Hematopoietic multipotent progenitor cell treated with erythropoietin and hydrocortisone succinate and interleukin-3 and kit ligand, for 17 days (in vitro differentiated cells): Measurements from ENCODE around the gene CLCF1.
A peak's percentile ranks its signal among the peaks of the same experiment; 100 is the strongest.
"Not testable (repeated sequence)": the region's sequence is repeated elsewhere in the genome, so short reads cannot be mapped to it uniquely, and the experiment has no call there.

Experiments
- DNase-seq: peaks from one replicate; pipeline ENCODE4 v3.0.0-alpha.2; 2015; ENCODE audit warnings: low spot score

Gene CLCF1

DNA sequence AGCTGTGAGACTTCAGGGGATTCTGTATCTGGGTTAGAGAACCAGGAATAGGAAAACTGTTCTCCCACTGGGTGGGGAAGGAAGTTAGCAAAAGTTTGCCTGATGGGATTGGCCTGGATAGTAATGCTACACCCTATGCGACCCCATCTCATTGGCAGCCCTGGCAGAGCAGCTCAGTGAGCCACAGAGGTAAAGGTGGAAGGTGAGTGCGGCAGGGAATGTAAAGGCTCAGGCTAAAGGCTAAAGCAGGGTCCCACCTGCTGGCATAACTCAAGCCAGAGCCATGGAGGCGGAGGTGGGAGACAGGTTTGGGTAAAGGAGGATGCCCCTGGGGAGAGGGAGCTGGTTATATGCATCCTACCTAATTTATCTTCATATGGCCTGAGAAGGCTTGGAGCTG is 51.3 kb downstream of the CLCF1 start:
- no peak for DNase-seq

DNA sequence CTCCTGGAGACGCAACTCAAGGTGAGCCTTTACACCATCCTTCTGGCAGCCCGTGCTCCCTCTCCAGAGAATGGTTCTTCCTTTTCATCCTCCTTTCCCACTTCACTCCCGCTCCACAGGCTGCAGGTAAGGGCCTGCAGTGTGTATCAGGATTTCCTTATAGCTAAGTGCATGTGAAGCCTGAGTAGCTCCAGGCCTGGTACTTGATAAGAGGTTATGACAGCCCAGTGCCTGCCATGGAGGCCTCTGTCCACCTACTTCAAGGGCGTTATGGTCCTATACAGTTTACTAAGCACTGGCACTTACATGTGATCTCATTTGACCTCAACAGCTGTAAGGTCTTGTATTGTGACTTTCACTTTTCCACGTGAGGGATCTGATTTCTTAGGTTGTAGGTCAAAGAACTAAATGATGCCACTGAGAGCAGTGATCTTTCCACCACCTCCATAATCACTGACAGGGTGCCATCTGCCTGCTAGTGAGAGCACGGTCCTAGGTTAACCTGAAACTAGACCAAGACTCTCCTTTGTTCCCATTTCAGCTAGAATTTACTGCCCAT is 52.0 kb downstream of the CLCF1 start:
- no peak for DNase-seq

DNA sequence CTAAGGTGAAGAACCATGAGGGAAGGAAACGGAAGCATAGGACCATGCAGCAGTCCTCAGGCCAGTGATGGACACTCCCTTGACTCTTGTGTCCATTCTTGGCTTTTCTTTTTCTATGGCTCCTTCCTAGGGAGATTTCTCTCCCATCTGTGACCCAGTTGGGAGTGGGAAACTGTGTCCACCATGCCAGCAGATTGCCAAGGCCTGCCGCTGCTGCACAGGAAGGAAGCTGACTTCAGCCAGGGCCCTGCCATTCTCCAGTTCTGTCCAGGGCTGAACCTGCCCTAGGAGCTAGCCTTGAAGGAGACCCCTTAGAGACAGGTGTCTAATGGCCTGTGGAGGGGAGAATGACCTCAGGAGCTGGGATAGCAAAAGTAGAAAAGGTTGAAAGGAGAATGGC is 52.7 kb downstream of the CLCF1 start:
- no peak for DNase-seq

DNA sequence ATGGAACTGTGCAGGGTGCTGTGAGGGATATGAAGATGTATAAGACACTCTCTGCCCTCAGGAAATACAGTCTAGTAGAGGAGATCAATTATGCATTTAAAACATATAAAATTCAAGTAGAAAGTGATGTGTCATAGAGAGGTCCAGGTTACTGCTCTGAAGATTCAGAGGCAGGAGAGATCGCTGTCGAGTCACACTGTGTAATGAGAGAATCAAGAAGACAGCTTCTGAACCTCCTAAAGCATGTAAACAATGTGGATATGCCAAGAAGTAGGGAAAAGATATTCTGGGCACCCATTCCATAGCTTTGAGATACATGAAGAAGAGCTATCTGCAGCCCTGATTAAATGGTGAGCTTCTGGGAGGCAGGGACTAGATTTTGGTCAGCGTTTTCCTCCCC is 53.4 kb downstream of the CLCF1 start:
- DNase-seq, result no peak

DNA sequence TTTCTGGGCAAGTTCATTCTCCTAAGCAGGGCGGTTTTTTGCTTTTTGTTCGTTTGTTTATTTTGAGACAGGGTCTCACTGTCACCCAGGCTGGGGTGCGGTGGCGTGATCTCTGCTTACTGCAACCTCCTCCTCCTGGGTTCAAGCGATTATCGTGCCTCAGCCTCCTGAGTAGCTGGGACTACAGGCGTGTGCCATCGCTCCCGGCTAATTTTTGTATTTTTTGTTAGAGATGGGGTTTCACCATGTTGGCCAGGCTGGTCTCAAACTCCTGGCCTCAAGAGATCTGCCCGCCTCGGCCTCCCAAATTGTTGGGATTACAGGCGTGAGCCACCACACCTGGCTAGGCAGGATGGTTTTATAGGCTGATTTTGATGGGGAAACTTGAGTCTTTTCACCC is 54.5 kb downstream of the CLCF1 start:
- not testable (repeated sequence) for DNase-seq

DNA sequence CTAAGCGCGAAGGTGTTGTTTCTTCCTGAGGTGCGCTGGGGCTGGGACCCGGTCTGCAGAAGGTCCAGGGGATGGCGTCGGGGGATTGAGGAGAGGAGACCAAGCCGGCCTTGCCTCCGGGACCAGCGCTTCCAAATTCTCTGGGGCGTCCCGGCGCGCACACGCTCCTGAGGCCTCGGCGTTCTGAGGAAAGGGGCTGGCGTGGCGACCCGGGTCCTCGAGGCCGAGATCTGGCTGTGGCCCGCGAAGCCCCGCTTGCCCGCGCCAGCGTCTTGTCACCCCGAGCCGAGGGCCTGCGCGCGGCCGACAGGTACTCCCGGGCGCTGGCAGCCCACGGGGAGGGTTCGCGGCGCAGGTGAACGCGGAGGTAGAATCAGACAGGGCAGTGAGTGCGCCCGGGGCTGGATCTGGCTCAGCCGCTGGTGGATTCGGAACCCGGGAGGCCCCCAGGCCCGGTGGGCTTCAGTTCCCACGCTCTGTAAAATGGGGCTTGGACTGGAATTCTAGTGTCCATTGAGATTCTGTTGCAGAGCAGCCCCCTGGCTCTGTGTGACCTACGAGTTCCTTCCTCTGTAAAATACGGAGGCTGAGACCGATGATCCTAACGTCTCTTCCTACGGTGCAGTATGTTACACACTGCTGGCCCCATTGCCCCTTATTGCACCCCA is 55.4 kb downstream of the CLCF1 start:
- no peak for DNase-seq

DNA sequence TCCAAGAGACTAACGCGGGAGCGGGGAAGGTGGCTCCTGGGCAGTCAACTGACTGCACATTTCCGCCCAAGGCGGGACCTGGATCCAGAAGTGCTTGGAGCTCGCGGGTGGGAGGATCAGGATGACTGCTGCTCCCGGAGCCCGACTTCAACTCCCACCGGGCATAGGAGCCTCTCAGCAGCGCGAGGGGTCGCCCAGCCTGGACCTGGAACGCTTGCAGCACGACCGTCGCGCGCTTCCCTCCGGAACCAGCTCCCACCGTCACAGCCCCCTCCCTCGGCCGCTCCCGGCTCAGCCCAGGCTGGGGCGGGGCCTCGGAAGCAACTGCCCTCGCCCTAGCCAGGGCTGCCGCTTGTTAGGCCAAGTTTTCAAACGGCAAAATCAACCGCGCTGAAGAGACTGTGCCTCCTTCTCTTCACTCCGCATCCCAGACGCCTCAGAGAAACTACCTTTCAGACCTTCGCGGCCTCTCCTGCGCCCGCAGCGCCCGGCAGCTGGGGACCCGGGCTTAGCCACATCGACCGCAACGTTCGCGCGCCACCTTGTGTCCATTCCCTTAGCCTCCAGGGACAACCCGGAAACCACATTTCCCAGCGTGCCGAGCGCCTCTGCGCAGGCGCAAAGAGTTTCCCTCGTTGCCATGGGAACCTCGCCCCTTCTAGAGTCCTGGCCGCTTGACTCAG is 56.1 kb downstream of the CLCF1 start:
- DNase-seq, result peak; percentile 100

DNA sequence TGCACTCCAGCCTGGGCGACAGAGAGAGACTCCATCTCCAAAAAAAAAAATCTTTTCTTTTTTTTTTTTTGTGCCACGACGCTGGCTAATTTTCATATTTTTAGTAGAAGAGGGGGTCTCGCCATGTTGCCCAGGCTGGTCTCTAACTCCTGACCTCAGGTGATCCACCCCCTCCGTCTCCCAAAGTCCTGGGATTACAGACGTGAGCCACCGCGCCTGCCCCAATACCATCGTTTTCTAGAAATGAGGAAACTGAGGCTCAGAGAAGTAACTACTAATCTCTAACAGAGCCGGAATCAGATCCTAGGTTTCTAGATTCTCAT is 56.6 kb downstream of the CLCF1 start:
- no peak for DNase-seq

DNA sequence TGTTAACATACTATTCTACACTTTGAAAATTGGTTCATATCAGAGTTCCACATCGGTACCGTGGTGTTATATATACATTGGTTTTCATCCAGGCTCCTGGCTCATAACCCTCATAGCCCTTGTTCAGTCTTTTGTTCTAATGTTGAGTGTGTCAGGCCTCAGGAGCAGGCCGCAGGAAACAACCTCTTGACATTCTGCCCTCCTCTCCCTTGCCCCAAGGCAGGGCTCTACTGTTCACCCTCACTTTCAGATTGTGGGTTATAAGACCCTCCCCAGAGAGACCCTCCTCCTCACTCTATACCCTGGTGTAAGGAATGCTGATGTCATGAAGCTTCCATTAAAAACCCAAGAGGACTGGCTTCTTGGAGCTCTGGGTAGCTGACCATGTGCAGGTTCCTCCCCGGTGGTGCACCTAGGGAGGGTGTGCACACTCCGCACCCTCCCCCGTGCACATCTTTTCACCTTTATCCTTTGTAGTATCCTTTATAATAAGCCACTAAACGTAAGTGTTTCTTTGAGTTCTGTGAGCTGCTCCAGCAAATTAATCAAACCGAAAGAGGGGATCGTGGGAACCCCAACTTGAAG is 58.0 kb downstream of the CLCF1 start:
- no peak for DNase-seq

DNA sequence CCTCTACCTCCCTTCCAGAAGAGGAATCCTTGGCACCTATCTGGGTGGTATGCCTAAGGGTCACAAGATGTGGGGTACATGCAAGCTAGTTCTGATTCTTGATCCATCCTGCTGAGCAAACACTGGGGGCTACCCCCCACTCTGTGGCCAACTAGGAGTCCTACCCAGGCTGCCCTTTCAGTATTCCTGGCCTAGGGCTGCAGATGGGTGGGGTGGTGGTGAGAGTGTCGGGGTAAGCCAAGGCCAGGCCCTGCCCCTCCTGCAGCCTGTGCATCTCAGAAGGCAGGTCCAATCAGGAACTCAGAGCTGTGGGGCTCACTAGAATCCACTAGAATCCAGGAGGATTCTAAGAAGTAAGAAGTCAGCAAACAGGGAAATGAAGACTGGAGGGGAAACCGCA is 59.2 kb downstream of the CLCF1 start:
- no peak for DNase-seq
